ENCODE data around the gene FAM240B. TPM values are rescaled to one million over a fixed set of nuclear protein-coding genes. Genes with fewer than 3 reads are reported as not detected.

The FAM240B gene
- total and polyA plus RNA-seq, 2 of the 4 experiments (the other 2 are of a cell fraction): not detected

- Histone ChIP-seq H3K9ac (ENCODE audit: low read depth, low read length) (no peak overlapping the region), H3K4ac (ENCODE audit: low read depth, low read length) (no peak overlapping the region), H2AK5ac (ENCODE audit: low read depth, low read length) (no peak overlapping the region), H3K18ac (ENCODE audit: low read depth, low read length) (no peak overlapping the region), H3K36me3 (ENCODE audit: control insufficient read depth, insufficient read depth, low read length) (no peaks in the 10 kb centered on the region), H3K9me1 (ENCODE audit: insufficient read depth, low read length) (no peaks in the 10 kb centered on the region), H3K4me3 (ENCODE audit: insufficient read depth, low read depth, low read length) (no peak overlapping the region), H2BK120ac (ENCODE audit: low read depth, low read length) (no peak overlapping the region), H4K20me1 (ENCODE audit: insufficient read depth, low read length) (no peaks in the 10 kb centered on the region), H3K9me3 (ENCODE audit: control insufficient read depth, insufficient read depth, low read length) (no peaks in the 10 kb centered on the region), H2AFZ (replicated peaks; ENCODE audit: low read length, poor library complexity) (no peak overlapping the region), H3K23ac (ENCODE audit: low read depth, low read length) (no peak overlapping the region), H4K5ac (ENCODE audit: low read depth, low read length) (no peak overlapping the region), H3K4me1 (ENCODE audit: control insufficient read depth, insufficient read depth, low read length) (no peaks in the 10 kb centered on the region), H2AK9ac (replicated peaks; ENCODE audit: low read depth, low read length, poor library complexity) (no peak overlapping the region), H3K79me1 (ENCODE audit: low read depth in 1 of 2, low read length in 2 of 2) (no peaks in the 10 kb centered on the region), H3K56ac (ENCODE audit: extremely low read depth, insufficient read depth, low read length) (no peak overlapping the region), H4K8ac (ENCODE audit: low read depth in 2 of 2, low read length in 2 of 2) (no peak overlapping the region), H3K27ac (ENCODE audit: insufficient read depth, low read length) (no peak overlapping the region), H3K14ac (replicated peaks; ENCODE audit: low read depth, low read length) (no peak overlapping the region), H3K27me3 (ENCODE audit: control insufficient read depth, insufficient read depth, low read length) (no peaks in the 10 kb centered on the region; the same call in 1 of the 2 replicates), H3K4me2 (ENCODE audit: low read depth, low read length) (no peak overlapping the region), H2BK20ac (ENCODE audit: low read depth, low read length) (no peak overlapping the region), H4K91ac (ENCODE audit: insufficient read depth, low read depth, low read length) (no peak overlapping the region), H2BK15ac (ENCODE audit: low read depth, low read length) (no peak overlapping the region), H2BK5ac (ENCODE audit: low read depth, low read length, poor library complexity, severe bottlenecking) (no peak overlapping the region)
- WGBS, 2 experiments (ENCODE audit: extremely low coverage in 2 of 2, insufficient read length in 1 of 2): 85% methylated on average over 4 of the region's 10 CpGs; no CpG with 5 or more reads in 1 of the 2 experiments
- DNase-seq (no peak), ATAC-seq (ENCODE audit: low read depth) (no peak)
- ChIA-PET CTCF (no interaction called here), POLR2A (ENCODE audit: unreplicated experiment) (no interaction called here)
- in situ Hi-C loops (cut with MboI; ENCODE audit: low sequenced_read_pairs) (no loop called here), dilution Hi-C loops (cut with HindIII; ENCODE audit: low sequenced_read_pairs, unreplicated experiment) (no loop called here), intact Hi-C loops (cut with micrococcal nuclease) (loop anchor here (10.0 kb wide), 1 partner anchor 46 kb away; no protein-coding TSS in a partner anchor)
- TF ChIP-seq CTCF (conservative IDR thresholded peaks at IDR 0.05; ENCODE audit: low read depth, low read length) (no peak), MXI1 (IDR thresholded peaks at IDR 0.05; ENCODE audit: borderline replicate concordance, low read depth, low read length) (no peak), CEBPB (IDR thresholded peaks at IDR 0.05; ENCODE audit: low read depth, low read length) (no peak), MAZ (IDR thresholded peaks at IDR 0.05; ENCODE audit: borderline replicate concordance, low read depth, low read length) (no peak), BHLHE40 (IDR thresholded peaks at IDR 0.05; ENCODE audit: low read depth, low read length) (no peak), NFE2L2 (IDR thresholded peaks at IDR 0.05; ENCODE audit: low read depth, low read length) (no peak), USF2 (IDR thresholded peaks at IDR 0.05; ENCODE audit: low read depth, low read length) (no peak), MAFK (IDR thresholded peaks at IDR 0.05; ENCODE audit: low read depth, low read length) (no peak), SMC3 (IDR thresholded peaks at IDR 0.05; ENCODE audit: low read depth, low read length) (no peak), RAD21 (IDR thresholded peaks at IDR 0.05; ENCODE audit: low read length) (no peak), FOS (IDR thresholded peaks at IDR 0.05; ENCODE audit: low read depth, low read length) (no peak), POLR2A (IDR thresholded peaks at IDR 0.05; ENCODE audit: low read depth, low read length) (no peak), CHD1 (IDR thresholded peaks at IDR 0.05; ENCODE audit: low read depth, low read length) (no peak), RCOR1 (IDR thresholded peaks at IDR 0.05; ENCODE audit: insufficient replicate concordance, low read length) (no peak), RFX5 (IDR thresholded peaks at IDR 0.05; ENCODE audit: low read depth, low read length) (no peak), ELK1 (IDR thresholded peaks at IDR 0.05; ENCODE audit: borderline replicate concordance, low read depth, low read length) (no peak)
- BruUV-seq (replicated peaks): no TSS peak
Measured at GRCh38 chr9:38668791-38669466, 51.0 kb downstream of the FAM240B start.
